B cell (primary cell): ENCODE measurements around the gene NEURL2.

ENCODE experiments used
- EZH2 ChIP-seq: IDR thresholded peaks from 2 replicates; pipeline ENCODE4 v1.6.1; 2012; ENCODE audit warnings: borderline replicate concordance, low read depth, mild to moderate bottlenecking, moderate library complexity, low read length; ENCODE audit not compliant: insufficient read depth, poor library complexity, severe bottlenecking
- TF ChIP-seq, protein P1 (sequence below): fragments of 200-600 bp; IDR thresholded peaks from one replicate; pipeline ENCODE4 v1.8.0; 2022; ENCODE audit warnings: antibody characterized with exemption, mild to moderate bottlenecking

DNA sequence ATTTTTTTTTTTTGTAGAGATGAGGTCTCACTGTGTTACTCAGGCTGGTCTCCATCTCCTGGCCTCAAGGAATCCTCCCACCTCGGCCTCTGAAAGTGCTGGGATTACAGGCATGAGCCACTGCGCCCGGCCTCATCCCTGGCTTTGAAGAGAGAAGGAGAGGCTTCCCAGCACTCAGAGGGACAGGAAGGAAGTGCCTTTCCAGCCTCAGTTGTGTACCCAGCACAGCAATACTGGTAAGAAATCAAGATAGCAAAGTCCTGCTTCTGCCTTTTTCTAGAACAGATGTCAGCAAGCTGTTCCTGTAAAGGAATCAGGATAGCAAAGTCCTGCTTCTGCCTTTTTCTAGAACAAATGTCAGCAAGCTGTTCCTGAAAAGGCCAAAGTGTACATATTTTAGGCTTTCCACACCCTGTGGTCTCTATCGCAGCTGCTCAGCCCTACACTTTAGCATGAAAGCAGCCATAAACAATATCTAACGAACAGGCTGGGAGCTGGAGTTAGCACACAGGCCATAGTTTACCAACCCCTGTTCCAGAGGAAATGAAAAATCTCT, 27.3 kb upstream of the NEURL2 start:
- TF ChIP-seq, protein P1, sequence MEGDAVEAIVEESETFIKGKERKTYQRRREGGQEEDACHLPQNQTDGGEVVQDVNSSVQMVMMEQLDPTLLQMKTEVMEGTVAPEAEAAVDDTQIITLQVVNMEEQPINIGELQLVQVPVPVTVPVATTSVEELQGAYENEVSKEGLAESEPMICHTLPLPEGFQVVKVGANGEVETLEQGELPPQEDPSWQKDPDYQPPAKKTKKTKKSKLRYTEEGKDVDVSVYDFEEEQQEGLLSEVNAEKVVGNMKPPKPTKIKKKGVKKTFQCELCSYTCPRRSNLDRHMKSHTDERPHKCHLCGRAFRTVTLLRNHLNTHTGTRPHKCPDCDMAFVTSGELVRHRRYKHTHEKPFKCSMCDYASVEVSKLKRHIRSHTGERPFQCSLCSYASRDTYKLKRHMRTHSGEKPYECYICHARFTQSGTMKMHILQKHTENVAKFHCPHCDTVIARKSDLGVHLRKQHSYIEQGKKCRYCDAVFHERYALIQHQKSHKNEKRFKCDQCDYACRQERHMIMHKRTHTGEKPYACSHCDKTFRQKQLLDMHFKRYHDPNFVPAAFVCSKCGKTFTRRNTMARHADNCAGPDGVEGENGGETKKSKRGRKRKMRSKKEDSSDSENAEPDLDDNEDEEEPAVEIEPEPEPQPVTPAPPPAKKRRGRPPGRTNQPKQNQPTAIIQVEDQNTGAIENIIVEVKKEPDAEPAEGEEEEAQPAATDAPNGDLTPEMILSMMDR: no peak
- no peak for TF ChIP-seq EZH2
